Fibroblast of villous mesenchyme (primary cell): Measurements from ENCODE around the gene KLHL12. TPM values are rescaled to one million over a fixed set of nuclear protein-coding genes. Genes with fewer than 3 reads are reported as not detected.

ENCODE experiments used
- DNase-seq: peaks from one replicate; pipeline ENCODE4 v3.0.0-alpha.2; 2010; ENCODE audit warnings: low read depth
- H3K4me3 ChIP-seq: 2 replicates; pipeline ENCODE4 v1.5.1; 2011; ENCODE audit warnings: low read depth, mild to moderate bottlenecking, low read length
- CTCF ChIP-seq: IDR thresholded peaks from 2 replicates; pipeline ENCODE4 v1.5.1; 2012; ENCODE audit warnings: low read depth, mild to moderate bottlenecking, low read length; ENCODE audit not compliant: insufficient read depth
- total RNA-seq: library from RNA; depleted of rRNA; stranded (reverse); fragments of >200 nt; gene quantifications from 2 replicates; pipeline ENCODE4 v1.2.3, GENCODE V29; 2012

Gene KLHL12
- total RNA-seq, 1 donor: 35.4 TPM

- H3K4me3 ChIP-seq: no peak overlapping the region
- no peak for TF ChIP-seq CTCF
- DNase-seq: no peak
Measured at GRCh38 chr1:202952099-202952498, 25.1 kb upstream of the KLHL12 start.

DNA sequence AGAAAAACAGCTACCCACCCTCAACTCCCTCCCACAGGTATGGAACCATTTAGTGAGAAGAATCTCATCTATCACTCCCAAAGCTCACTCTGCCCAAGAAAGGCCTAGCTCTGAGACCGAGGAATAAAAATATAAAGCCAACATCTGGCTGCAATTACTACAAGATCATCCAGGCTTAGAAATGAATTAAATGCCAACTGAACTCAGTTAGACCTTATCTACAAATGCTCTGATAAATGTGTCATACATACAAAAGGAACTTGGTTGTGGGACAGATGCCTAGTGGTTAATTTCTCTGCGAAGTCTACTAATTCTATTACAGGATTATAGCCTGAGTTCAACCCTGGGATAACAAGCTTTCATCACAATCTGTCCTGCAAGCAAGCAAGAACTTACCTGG, 24.4 kb upstream of the KLHL12 start:
- H3K4me3 ChIP-seq: no peak overlapping the region
- DNase-seq: no peak
- no peak for TF ChIP-seq CTCF

- TF ChIP-seq CTCF: no peak
- no peak overlapping the region for H3K4me3 ChIP-seq
- DNase-seq: no peak
Measured at GRCh38 chr1:202945483-202945882, 18.4 kb upstream of the KLHL12 start.

- DNase-seq: no peak
- H3K4me3 ChIP-seq: no peak overlapping the region
- no peak for TF ChIP-seq CTCF
Measured at GRCh38 chr1:202944438-202944921, 17.4 kb upstream of the KLHL12 start.

DNA sequence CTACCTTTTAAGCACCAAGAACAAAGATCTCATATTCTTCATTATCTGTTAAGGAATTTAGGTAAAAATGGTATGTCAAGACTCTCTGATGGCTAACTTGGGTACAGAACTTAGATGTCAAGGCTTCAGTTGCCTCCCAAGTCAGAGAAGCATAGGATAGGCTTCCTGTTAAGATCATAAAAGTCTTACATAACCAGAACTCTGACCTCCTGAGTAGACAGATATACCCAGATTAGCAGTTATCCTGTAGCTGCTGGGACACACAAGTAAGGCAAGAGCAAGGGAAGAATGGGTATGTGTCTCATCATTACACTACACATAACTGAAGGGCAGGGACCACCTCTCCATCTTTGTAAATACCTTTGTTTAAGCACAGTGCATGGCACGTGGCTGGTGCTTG, 15.4 kb upstream of the KLHL12 start:
- no peak for DNase-seq
- no peak overlapping the region for H3K4me3 ChIP-seq
- no peak for TF ChIP-seq CTCF

- no peak for TF ChIP-seq CTCF
- H3K4me3 ChIP-seq: no peak overlapping the region
- DNase-seq: no peak
Measured at GRCh38 chr1:202941372-202941771, 14.3 kb upstream of the KLHL12 start.

GRCh38 chr1:202940561-202940960, 13.5 kb upstream of the KLHL12 start:
- no peak overlapping the region for H3K4me3 ChIP-seq
- no peak for TF ChIP-seq CTCF
- no peak for DNase-seq
